Loucy (cell line): ENCODE measurements around the gene MEIOC.

Experiments used
- H2AFZ ChIP-seq: fragments of 200-600 bp; sonication (generic); 2 replicates; pipeline ENCODE4 v1.6.0; 2016; ENCODE audit warnings: antibody characterized with exemption, mild to moderate bottlenecking, low read length, moderate library complexity
- H3F3A ChIP-seq: fragments of 200-600 bp; 2 replicates; pipeline ENCODE4 v1.6.0; 2016; ENCODE audit warnings: antibody characterized with exemption, low read depth, mild to moderate bottlenecking
- H3K27me3 ChIP-seq: fragments of 200-600 bp; sonication (generic); 2 replicates; pipeline ENCODE4 v1.6.1; 2014; ENCODE audit warnings: low read length, mild to moderate bottlenecking; ENCODE audit not compliant: insufficient read depth, poor library complexity, severe bottlenecking
- H3K36me3 ChIP-seq: fragments of 200-600 bp; sonication (generic); 2 replicates; pipeline ENCODE4 v1.6.1; 2016; ENCODE audit warnings: low read length; ENCODE audit not compliant: insufficient read depth
- H3K4me1 ChIP-seq: fragments of 200-600 bp; sonication (generic); 2 replicates; pipeline ENCODE4 v1.5.1; 2014; ENCODE audit warnings: low read length, mild to moderate bottlenecking; ENCODE audit not compliant: insufficient read depth, poor library complexity, severe bottlenecking
- H3K4me2 ChIP-seq: fragments of 200-600 bp; sonication (generic); 2 replicates; pipeline ENCODE4 v1.6.0; 2014; ENCODE audit warnings: antibody characterized with exemption, low read length, low read depth, mild to moderate bottlenecking; ENCODE audit not compliant: poor library complexity, severe bottlenecking
- H3K4me3 ChIP-seq: fragments of 200-600 bp; sonication (generic); 2 replicates; pipeline ENCODE4 v1.5.1; 2014; ENCODE audit warnings: low read length, mild to moderate bottlenecking, mixed read lengths; ENCODE audit not compliant: poor library complexity, severe bottlenecking
- H3K79me2 ChIP-seq: fragments of 200-600 bp; sonication (generic); 2 replicates; pipeline ENCODE4 v1.6.1; 2014; ENCODE audit warnings: low read length; ENCODE audit not compliant: insufficient read depth
- H3K9ac ChIP-seq: fragments of 200-600 bp; sonication (generic); 2 replicates; pipeline ENCODE4 v1.6.0; 2014; ENCODE audit warnings: mild to moderate bottlenecking, low read depth, low read length, moderate library complexity; ENCODE audit not compliant: poor library complexity, severe bottlenecking
- H3K9me2 ChIP-seq: fragments of 200-600 bp; sonication (generic); replicated peaks from 2 replicates; pipeline ENCODE4 v1.6.1; 2016; ENCODE audit warnings: low read depth, low read length, mixed read lengths
- H3K9me3 ChIP-seq: fragments of 200-600 bp; sonication (generic); 2 replicates; pipeline ENCODE4 v1.6.1; 2014; ENCODE audit warnings: mild to moderate bottlenecking, antibody characterized with exemption, low read length, low read depth; ENCODE audit not compliant: insufficient read depth
- H4K20me1 ChIP-seq: fragments of 200-600 bp; sonication (generic); 2 replicates; pipeline ENCODE4 v1.6.0; 2014; ENCODE audit warnings: antibody characterized with exemption, low read length, mild to moderate bottlenecking; ENCODE audit not compliant: insufficient read depth, poor library complexity, severe bottlenecking
- CTCF ChIP-seq: fragments of 200-600 bp; sonication (generic); conservative IDR thresholded peaks from 2 replicates; pipeline ENCODE4 v1.5.1; 2014; ENCODE audit warnings: mild to moderate bottlenecking, antibody characterized with exemption, low read length
- EZH2phosphoT487 ChIP-seq: fragments of 200-600 bp; IDR thresholded peaks from 2 replicates; pipeline ENCODE4 v1.6.1; 2018; ENCODE audit warnings: antibody characterized with exemption, mild to moderate bottlenecking, moderate library complexity, borderline replicate concordance

The MEIOC gene

GRCh38 chr17:44655983-44656710, at the start of gene MEIOC:
TSS of gene MEIOC (plus strand) at chr17:44656468. CDS start at chr17:44656614, 146 bp downstream.
- TF ChIP-seq CTCF (no peak), EZH2phosphoT487 (no peak)
- no peaks in the 10 kb centered on the region for H3K4me1 ChIP-seq
- H3K9me3 ChIP-seq: no peaks in the 10 kb centered on the region
- no peaks in the 10 kb centered on the region for H3F3A ChIP-seq
- H3K79me2 ChIP-seq: no peaks in the 10 kb centered on the region
- no peaks in the 10 kb centered on the region for H3K9me2 ChIP-seq
- no peak within 1 kb of the TSS for H2AFZ ChIP-seq
- no peaks in the 10 kb centered on the region for H3K36me3 ChIP-seq
- no peak within 1 kb of the TSS for H3K4me3 ChIP-seq
- H3K27me3 ChIP-seq: no peaks in the 10 kb centered on the region
- no peaks in the 10 kb centered on the region for H4K20me1 ChIP-seq
- no peak within 1 kb of the TSS for H3K9ac ChIP-seq
- no peak within 1 kb of the TSS for H3K4me2 ChIP-seq

DNA sequence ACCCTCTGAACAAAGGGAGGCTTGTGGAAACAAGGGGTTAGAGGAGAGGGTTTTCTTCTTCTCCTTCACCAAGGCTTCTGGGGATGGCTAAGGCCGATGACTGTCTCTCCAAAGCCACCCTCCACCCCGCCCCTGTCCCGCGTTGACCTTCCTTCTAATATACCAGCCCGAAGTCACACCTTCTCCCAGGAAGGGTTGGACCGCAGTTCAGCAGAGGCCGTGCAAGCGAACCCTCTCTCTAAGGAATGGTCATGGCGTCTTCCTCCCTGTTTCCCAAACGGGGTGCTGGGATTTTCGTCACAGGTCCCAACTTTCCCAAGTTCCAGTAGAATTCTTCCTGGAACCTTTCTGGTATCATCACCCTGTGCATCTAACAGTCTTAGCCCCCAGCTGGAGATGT, 49.6 kb upstream of the MEIOC start:
- H3K4me1 ChIP-seq: no peaks in the 10 kb centered on the region
- no peak overlapping the region for H3K9ac ChIP-seq
- no peaks in the 10 kb centered on the region for H3K36me3 ChIP-seq
- no peak overlapping the region for H3K4me2 ChIP-seq
- H3F3A ChIP-seq: no peaks in the 10 kb centered on the region
- no peaks in the 10 kb centered on the region for H3K9me3 ChIP-seq
- TF ChIP-seq CTCF (no peak), EZH2phosphoT487 (no peak)
- H3K79me2 ChIP-seq: no peaks in the 10 kb centered on the region
- H3K9me2 ChIP-seq: no peaks in the 10 kb centered on the region
- no peak overlapping the region for H2AFZ ChIP-seq
- no peaks in the 10 kb centered on the region for H4K20me1 ChIP-seq
- no peaks in the 10 kb centered on the region for H3K27me3 ChIP-seq
- H3K4me3 ChIP-seq: no peak overlapping the region

- no peaks in the 10 kb centered on the region for H3K36me3 ChIP-seq
- H2AFZ ChIP-seq: no peak overlapping the region
- H3K27me3 ChIP-seq: no peaks in the 10 kb centered on the region
- no peak for TF ChIP-seq CTCF
- TF ChIP-seq EZH2phosphoT487: no peak
- no peak overlapping the region for H3K4me2 ChIP-seq
- H4K20me1 ChIP-seq: no peaks in the 10 kb centered on the region
- H3K79me2 ChIP-seq: no peaks in the 10 kb centered on the region
- H3K9me2 ChIP-seq: no peaks in the 10 kb centered on the region
- H3K9ac ChIP-seq: no peak overlapping the region
- H3K9me3 ChIP-seq: no peaks in the 10 kb centered on the region
- H3K4me3 ChIP-seq: no peak overlapping the region
- no peaks in the 10 kb centered on the region for H3F3A ChIP-seq
- H3K4me1 ChIP-seq: no peaks in the 10 kb centered on the region
Measured at GRCh38 chr17:44607836-44608690, 48.2 kb upstream of the MEIOC start.
